GM15510 (cell line): ENCODE results near the gene PRKCZ.

ENCODE experiments used
- POLR2A ChIP-seq: IDR thresholded peaks from 3 replicates; pipeline ENCODE4 v1.6.1; 2011; ENCODE audit warnings: borderline replicate concordance; ENCODE audit not compliant: insufficient read length; ENCODE audit errors: extremely low read depth

The PRKCZ gene

DNA sequence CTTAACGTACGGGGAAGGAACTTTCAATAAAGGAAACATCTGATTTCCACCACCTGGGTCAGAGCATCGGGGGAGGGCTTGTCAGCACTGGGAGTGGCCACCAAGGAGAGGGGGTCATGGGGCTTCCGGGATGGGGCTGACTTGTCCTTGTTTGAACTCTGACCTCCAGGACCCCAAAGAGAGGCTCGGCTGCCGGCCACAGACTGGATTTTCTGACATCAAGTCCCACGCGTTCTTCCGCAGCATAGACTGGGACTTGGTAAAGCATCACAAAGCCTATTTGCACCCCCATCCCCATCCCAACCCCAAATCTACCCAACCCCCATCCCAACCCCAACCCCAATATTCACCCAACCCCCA, 124.8 kb downstream of the PRKCZ start:
- TF ChIP-seq POLR2A: no peak

GRCh38 chr1:2175681-2176454, 125.7 kb downstream of the PRKCZ start:
- no peak for TF ChIP-seq POLR2A

- TF ChIP-seq POLR2A: no peak
Measured at GRCh38 chr1:2176615-2177014, 126.4 kb downstream of the PRKCZ start.

DNA sequence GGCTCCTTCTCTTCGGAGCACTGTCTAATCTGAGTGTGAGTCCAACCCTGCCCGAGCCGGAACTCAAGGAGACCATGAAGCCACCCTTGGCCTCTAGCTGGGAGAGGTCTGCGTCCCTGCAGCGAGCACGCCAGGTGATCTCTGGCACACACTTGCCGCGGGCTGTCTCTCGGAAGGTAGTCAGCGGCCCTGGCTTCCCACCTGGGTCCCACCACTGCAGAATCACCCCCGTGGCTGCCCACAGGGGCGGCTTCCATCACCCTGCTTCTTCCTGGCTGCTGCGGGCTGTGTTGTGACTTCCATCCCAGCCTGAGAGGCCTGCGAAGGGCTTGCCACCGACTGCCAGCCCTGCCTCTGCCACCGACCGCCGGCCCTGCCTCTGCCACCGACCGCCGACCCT, 127.3 kb downstream of the PRKCZ start:
- no peak for TF ChIP-seq POLR2A

DNA sequence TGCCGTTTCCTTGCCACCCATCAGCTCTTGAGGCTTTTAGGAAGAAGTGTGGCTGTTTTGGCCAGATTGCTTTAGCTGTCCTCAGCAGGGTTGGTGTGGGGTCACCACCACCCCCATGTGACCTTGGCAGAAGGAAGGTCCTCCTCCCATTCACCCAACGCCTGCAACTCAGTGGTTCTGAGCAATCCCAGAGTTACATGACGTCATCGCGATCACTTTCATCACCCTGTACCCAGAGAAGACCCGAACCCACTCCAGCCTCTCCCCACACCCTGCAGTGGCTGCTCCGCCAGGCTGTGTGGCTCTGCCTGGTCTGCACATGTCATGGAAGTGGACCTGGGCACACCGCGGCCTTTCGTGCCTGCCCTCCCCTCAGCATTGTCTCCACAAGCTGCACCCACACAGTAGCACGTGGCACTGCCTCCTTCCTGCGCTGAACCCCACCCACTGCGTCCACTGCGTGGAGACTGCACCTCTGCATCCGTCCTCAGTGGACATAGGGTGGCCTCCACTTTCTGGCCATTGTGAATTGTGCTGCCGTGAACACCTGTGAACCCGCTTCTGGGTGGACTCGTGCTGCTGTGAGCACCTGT, 127.8 kb downstream of the PRKCZ start:
- TF ChIP-seq POLR2A: no peak

- TF ChIP-seq POLR2A: no peak
Measured at GRCh38 chr1:2178875-2179274, 128.7 kb downstream of the PRKCZ start.

GRCh38 chr1:2179283-2180013, 129.2 kb downstream of the PRKCZ start:
- TF ChIP-seq POLR2A: no peak

- no peak for TF ChIP-seq POLR2A
Measured at GRCh38 chr1:2180297-2181245, 130.4 kb downstream of the PRKCZ start.

GRCh38 chr1:2181271-2181670, 131.1 kb downstream of the PRKCZ start:
- no peak for TF ChIP-seq POLR2A

- TF ChIP-seq POLR2A: no peak
Measured at GRCh38 chr1:2181752-2182151, 131.5 kb downstream of the PRKCZ start.

DNA sequence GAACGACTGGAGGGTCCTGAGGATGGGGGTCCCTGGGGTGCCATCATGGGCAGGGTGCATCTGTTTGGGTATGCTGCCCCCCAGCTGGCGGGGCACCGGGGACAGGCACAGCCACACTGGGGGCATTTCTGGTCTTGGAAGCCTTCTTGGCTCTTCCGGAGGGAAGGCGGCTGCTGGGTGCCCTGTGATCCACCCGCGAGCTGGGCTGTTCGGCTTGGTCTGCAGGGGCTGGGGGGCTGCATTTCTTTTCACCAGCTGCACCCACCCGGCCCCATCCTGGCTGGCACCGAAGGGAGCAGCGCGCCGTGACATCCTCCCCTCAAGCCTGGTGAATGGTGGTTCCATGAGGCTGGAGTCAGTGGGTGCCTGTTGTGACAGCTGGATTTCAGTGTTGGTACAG, 132.2 kb downstream of the PRKCZ start:
- no peak for TF ChIP-seq POLR2A

GRCh38 chr1:2183937-2184334, 133.7 kb downstream of the PRKCZ start:
- TF ChIP-seq POLR2A: no peak

DNA sequence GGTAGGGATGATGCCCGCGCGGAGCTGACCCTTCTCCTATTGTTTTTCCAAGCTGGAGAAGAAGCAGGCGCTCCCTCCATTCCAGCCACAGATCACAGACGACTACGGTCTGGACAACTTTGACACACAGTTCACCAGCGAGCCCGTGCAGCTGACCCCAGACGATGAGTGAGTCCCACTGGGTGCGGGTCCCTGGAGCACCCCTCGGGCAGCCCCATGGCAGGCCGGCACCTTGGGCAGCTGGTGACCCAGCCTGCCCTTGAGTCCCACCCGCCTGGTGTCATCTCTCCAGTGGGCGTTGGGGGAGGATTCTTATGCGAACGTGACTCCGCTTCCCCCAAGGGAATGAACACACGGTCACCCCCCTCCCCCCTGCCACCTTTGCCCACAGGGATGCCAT, 134.3 kb downstream of the PRKCZ start:
- no peak for TF ChIP-seq POLR2A

GRCh38 chr1:2184934-2185333, 134.7 kb downstream of the PRKCZ start:
- no peak for TF ChIP-seq POLR2A
